OCI-LY1 (cell line): ENCODE results near the gene POLR3E.

Source experiments
- H2AFZ ChIP-seq: fragments of 200-600 bp; sonication (generic), shearing (Covaris generic); 2 replicates; pipeline ENCODE4 v1.6.0; 2014; ENCODE audit warnings: antibody characterized with exemption, mild to moderate bottlenecking, low read length
- H3F3A ChIP-seq: fragments of 200-600 bp; sonication (generic), shearing (Covaris generic); 2 replicates; pipeline ENCODE4 v1.6.0; 2014; ENCODE audit warnings: mild to moderate bottlenecking, antibody characterized with exemption, low read length, moderate library complexity; ENCODE audit not compliant: insufficient read depth
- H3K27ac ChIP-seq: fragments of 200-600 bp; sonication (generic); 2 replicates; pipeline ENCODE4 v1.5.1; 2014; ENCODE audit warnings: low read length, mixed run types, mild to moderate bottlenecking, low read depth; ENCODE audit not compliant: poor library complexity, severe bottlenecking
- H3K27me3 ChIP-seq: fragments of 200-600 bp; sonication (generic); 2 replicates; pipeline ENCODE4 v1.6.0; 2014; ENCODE audit warnings: antibody characterized with exemption, mild to moderate bottlenecking, low read length, moderate library complexity; ENCODE audit not compliant: insufficient read depth
- H3K36me3 ChIP-seq: fragments of 200-600 bp; sonication (generic); 2 replicates; pipeline ENCODE4 v1.6.1; 2014; ENCODE audit warnings: mild to moderate bottlenecking, antibody characterized with exemption, low read length, moderate library complexity, mixed read lengths; ENCODE audit not compliant: insufficient read depth
- H3K4me1 ChIP-seq: fragments of 200-600 bp; sonication (generic); 2 replicates; pipeline ENCODE4 v1.5.1; 2014; ENCODE audit warnings: mild to moderate bottlenecking, low read length, moderate library complexity; ENCODE audit not compliant: insufficient read depth, severe bottlenecking
- H3K4me2 ChIP-seq: fragments of 200-600 bp; sonication (generic), shearing (Covaris generic); 2 replicates; pipeline ENCODE4 v1.6.1; 2014; ENCODE audit warnings: low read length
- H3K4me3 ChIP-seq: fragments of 200-600 bp; sonication (generic); 2 replicates; pipeline ENCODE4 v1.5.1; 2014; ENCODE audit warnings: low read length, low read depth, mild to moderate bottlenecking, mixed read lengths; ENCODE audit not compliant: poor library complexity, severe bottlenecking
- H3K79me2 ChIP-seq: fragments of 200-600 bp; shearing (Covaris generic); 2 replicates; pipeline ENCODE4 v1.6.1; 2016; ENCODE audit warnings: mixed run types, low read length, mixed read lengths; ENCODE audit not compliant: insufficient read depth
- H3K9ac ChIP-seq: fragments of 200-600 bp; sonication (generic), shearing (Covaris generic); 2 replicates; pipeline ENCODE4 v1.6.1; 2014; ENCODE audit warnings: mild to moderate bottlenecking, low read length, mixed read lengths
- H3K9me2 ChIP-seq: fragments of 200-600 bp; sonication (generic), shearing (Covaris generic); 2 replicates; pipeline ENCODE4 v1.6.1; 2014; ENCODE audit warnings: low read depth, mild to moderate bottlenecking, low read length, mixed read lengths
- H3K9me3 ChIP-seq: fragments of 200-600 bp; shearing (Covaris generic); 2 replicates; pipeline ENCODE4 v1.6.1; 2014; ENCODE audit warnings: low read length, mixed read lengths
- H4K20me1 ChIP-seq: fragments of 200-600 bp; sonication (generic), shearing (Covaris generic); 2 replicates; pipeline ENCODE4 v1.6.0; 2016; ENCODE audit warnings: mild to moderate bottlenecking, low read length; ENCODE audit not compliant: insufficient read depth
- CTCF ChIP-seq: fragments of 200-600 bp; sonication (generic), shearing (Covaris generic); IDR thresholded peaks from 2 replicates; pipeline ENCODE4 v1.5.1; 2017; ENCODE audit warnings: mild to moderate bottlenecking, antibody characterized with exemption, low read length, moderate library complexity, mixed read lengths
- EZH2 ChIP-seq: fragments of 200-600 bp; sonication (generic), shearing (Covaris generic); IDR thresholded peaks from 2 replicates; pipeline ENCODE4 v1.8.0; 2017; ENCODE audit warnings: borderline replicate concordance, mixed run types, mild to moderate bottlenecking, antibody characterized with exemption, low read length, moderate library complexity, mixed read lengths

The POLR3E gene

DNA sequence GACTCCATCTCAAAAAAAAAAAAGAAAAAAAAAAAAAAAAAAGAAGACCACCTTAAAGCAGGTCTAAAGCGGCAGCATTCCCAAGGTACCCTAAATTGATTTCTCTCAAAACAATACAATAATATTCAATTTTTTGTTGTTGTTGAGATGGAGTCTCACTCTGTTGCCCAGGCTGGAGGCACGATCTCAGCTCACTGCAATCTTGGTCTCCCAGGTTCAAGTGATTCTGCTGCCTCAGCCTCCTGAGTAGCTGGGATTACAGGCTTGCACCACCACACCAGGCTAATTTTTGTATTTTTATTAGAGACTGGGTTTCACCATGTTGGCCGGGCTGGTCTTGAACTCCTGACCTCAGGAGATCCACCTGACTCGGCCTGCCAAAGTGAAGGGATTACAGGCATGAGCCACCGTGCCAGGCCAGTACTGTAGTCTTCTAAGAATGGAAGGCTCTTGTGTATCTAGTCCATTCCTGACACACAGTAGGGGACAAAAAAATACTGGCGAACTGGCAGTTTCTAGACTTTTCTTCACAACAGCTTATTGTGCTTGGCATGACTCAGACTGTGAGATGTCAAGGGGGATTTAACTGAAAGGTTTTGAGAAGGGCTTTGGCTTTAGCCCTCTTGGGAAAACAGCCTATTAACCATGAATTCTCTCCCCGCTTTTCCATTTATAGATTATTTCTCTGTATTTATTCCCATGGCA lies 59.9 kb downstream of the POLR3E start:
- Histone ChIP-seq H3K27ac (peak overlapping the region; percentile 56), H3K4me3 (no peak overlapping the region), H3K9me3 (no peaks in the 10 kb centered on the region), H3K9ac (no peak overlapping the region), H3K9me2 (no peaks in the 10 kb centered on the region), H3F3A (no peaks in the 10 kb centered on the region), H3K27me3 (no peaks in the 10 kb centered on the region), H2AFZ (no peak overlapping the region), H4K20me1 (no peaks in the 10 kb centered on the region), H3K79me2 (peaks cover 4% of the 10 kb centered on the region; the same call in 1 of the 2 replicates), H3K4me1 (peaks cover 22% of the 10 kb centered on the region), H3K36me3 (peaks cover 51% of the 10 kb centered on the region), H3K4me2 (no peak overlapping the region; the same call in 1 of the 2 replicates)
- TF ChIP-seq CTCF (no peak), EZH2 (no peak)

- no peak overlapping the region for H3K9ac ChIP-seq
- H3K4me1 ChIP-seq, result peaks cover 22% of the 10 kb centered on the region
- TF ChIP-seq CTCF (no peak), EZH2 (no peak)
- no peaks in the 10 kb centered on the region for H3K9me3 ChIP-seq
- peak overlapping the region; percentile 4; the same call in 1 of the 2 replicates for H3K4me2 ChIP-seq
- H3K4me3 ChIP-seq, result no peak overlapping the region
- H3F3A ChIP-seq, result no peaks in the 10 kb centered on the region
- no peaks in the 10 kb centered on the region for H3K9me2 ChIP-seq
- no peak overlapping the region for H2AFZ ChIP-seq
- H4K20me1 ChIP-seq, result no peaks in the 10 kb centered on the region
- H3K79me2 ChIP-seq, result peaks cover 4% of the 10 kb centered on the region; the same call in 1 of the 2 replicates
- H3K27ac ChIP-seq, result peak overlapping the region; percentile 56
- H3K27me3 ChIP-seq, result no peaks in the 10 kb centered on the region
- peaks cover 51% of the 10 kb centered on the region for H3K36me3 ChIP-seq
Measured at GRCh38 chr16:22357635-22357971, 60.4 kb downstream of the POLR3E start.

DNA sequence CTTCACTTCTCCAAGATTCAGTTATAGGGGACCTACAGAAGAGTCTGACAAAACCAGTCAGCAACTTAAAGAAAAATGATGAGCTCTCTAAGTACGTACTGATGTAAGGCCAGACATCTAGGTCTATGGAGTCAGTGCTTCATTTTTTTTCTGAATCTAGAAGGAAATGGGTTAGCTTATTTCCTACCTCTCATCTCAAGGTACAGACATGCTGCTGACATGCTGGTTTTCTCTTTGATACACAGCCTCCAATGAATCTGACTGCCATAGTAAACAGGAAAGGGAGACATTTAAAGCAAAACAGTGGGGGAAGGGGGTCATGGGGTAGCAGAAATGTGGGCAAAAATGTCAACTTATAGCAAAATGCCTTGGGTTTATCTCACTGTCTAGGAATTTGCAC lies 60.8 kb downstream of the POLR3E start:
- no peaks in the 10 kb centered on the region for H3K9me3 ChIP-seq
- peaks cover 51% of the 10 kb centered on the region for H3K36me3 ChIP-seq
- H3K9ac ChIP-seq, result no peak overlapping the region
- TF ChIP-seq CTCF, result no peak
- no peak for TF ChIP-seq EZH2
- no peaks in the 10 kb centered on the region for H3F3A ChIP-seq
- no peaks in the 10 kb centered on the region for H4K20me1 ChIP-seq
- H3K4me3 ChIP-seq, result no peak overlapping the region
- H3K4me2 ChIP-seq, result peak overlapping the region; percentile 4; the same call in 1 of the 2 replicates
- no peak overlapping the region for H2AFZ ChIP-seq
- H3K79me2 ChIP-seq, result peaks cover 4% of the 10 kb centered on the region; the same call in 1 of the 2 replicates
- peak overlapping the region; percentile 56 for H3K27ac ChIP-seq
- peaks cover 22% of the 10 kb centered on the region for H3K4me1 ChIP-seq
- H3K27me3 ChIP-seq, result no peaks in the 10 kb centered on the region
- H3K9me2 ChIP-seq, result no peaks in the 10 kb centered on the region
